Cardiac muscle cell (in vitro differentiated cells and primary cell): ENCODE results near the gene C19orf18. TPM values are rescaled to one million over a fixed set of nuclear protein-coding genes. Genes with fewer than 3 reads are reported as not detected.

Experiments used
- DNase-seq, 2 donors: peaks; one replicate each; pipeline versions ENCODE4 v3.0.0 to v3.0.0-alpha.2; 2010 to 2017; ENCODE audit warnings: low read depth in 1 of 2, low spot score in 1 of 2
- H3K27ac ChIP-seq: fragments of 200-600 bp; sonication (generic); 2 replicates; pipeline ENCODE4 v1.5.1; 2016
- H3K27me3 ChIP-seq: fragments of 200-600 bp; sonication (generic); 2 replicates; pipeline ENCODE4 v1.6.0; 2016; ENCODE audit warnings: control low read depth
- H3K36me3 ChIP-seq: fragments of 200-600 bp; sonication (generic); 2 replicates; pipeline ENCODE4 v1.5.1; 2016; ENCODE audit warnings: control low read depth
- H3K4me1 ChIP-seq: fragments of 200-600 bp; sonication (generic); 2 replicates; pipeline ENCODE4 v1.8.1; 2017; ENCODE audit warnings: low read depth, mild to moderate bottlenecking, mixed run types
- H3K4me3 ChIP-seq: fragments of 200-600 bp; sonication (generic); 2 replicates; pipeline ENCODE4 v1.5.1; 2016; ENCODE audit warnings: mild to moderate bottlenecking
- H3K9me3 ChIP-seq: fragments of 200-600 bp; sonication (generic); 2 replicates; pipeline ENCODE4 v1.5.1; 2017; ENCODE audit warnings: low read depth, mild to moderate bottlenecking, control low read depth
- polyA plus RNA-seq: library from polyadenylated mRNA; unstranded; fragments of >200 nt; fragmentation: Nextera tagmentation; extraction: Ambion mirVana; gene quantifications from 2 replicates; pipeline ENCODE4 v1.2.1, GENCODE V29; 2016
- total RNA-seq: library from RNA; depleted of rRNA; stranded (reverse); fragments of >200 nt; gene quantifications from 2 replicates; pipeline ENCODE4 v1.2.3, GENCODE V29; 2016
- TF ChIP-seq, protein P1 (sequence below): IDR thresholded peaks from 2 replicates; pipeline ENCODE4 v1.5.1; 2012; ENCODE audit warnings: low read depth, mild to moderate bottlenecking, low read length

The C19orf18 gene
- total RNA-seq (1.3 and 1.4 TPM in 2 replicates), polyA plus RNA-seq (2.4 and 3.6 TPM in 2 replicates)

DNA sequence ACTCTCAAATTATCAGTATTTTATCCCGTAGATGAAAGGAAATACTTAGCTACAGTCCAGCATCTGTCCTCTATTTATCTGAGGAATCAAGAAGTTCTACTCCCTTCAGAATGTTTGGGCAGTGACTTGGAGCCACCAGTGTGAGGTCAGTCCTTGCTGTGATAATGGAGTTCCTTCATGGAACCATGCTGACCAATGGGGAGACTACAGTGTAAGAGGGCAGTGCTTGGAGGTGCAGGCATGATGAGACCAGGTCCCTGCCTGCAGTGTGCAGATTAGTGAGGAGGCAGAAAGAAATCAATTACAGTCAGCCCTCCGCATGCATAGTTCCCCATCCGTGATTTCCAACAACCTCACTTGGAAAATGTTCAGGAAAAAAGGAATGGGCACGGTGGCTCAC, at the start of gene C19orf18:
Gene C19orf18, minus strand, starts transcription at position 101 of the 400 bp plus-strand sequence. CDS start 102 bp downstream, outside the sequence.
- no peaks in the 10 kb centered on the region for H3K27me3 ChIP-seq
- peaks cover 20% of the 10 kb centered on the region for H3K36me3 ChIP-seq
- peaks cover 12% of the 10 kb centered on the region for H3K9me3 ChIP-seq
- H3K4me3 ChIP-seq = no peak within 1 kb of the TSS
- H3K4me1 ChIP-seq = no peaks in the 10 kb centered on the region
- TF ChIP-seq, protein P1, sequence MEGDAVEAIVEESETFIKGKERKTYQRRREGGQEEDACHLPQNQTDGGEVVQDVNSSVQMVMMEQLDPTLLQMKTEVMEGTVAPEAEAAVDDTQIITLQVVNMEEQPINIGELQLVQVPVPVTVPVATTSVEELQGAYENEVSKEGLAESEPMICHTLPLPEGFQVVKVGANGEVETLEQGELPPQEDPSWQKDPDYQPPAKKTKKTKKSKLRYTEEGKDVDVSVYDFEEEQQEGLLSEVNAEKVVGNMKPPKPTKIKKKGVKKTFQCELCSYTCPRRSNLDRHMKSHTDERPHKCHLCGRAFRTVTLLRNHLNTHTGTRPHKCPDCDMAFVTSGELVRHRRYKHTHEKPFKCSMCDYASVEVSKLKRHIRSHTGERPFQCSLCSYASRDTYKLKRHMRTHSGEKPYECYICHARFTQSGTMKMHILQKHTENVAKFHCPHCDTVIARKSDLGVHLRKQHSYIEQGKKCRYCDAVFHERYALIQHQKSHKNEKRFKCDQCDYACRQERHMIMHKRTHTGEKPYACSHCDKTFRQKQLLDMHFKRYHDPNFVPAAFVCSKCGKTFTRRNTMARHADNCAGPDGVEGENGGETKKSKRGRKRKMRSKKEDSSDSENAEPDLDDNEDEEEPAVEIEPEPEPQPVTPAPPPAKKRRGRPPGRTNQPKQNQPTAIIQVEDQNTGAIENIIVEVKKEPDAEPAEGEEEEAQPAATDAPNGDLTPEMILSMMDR = no peak
- no peak for DNase-seq
- H3K27ac ChIP-seq = no peak within 1 kb of the TSS

DNA sequence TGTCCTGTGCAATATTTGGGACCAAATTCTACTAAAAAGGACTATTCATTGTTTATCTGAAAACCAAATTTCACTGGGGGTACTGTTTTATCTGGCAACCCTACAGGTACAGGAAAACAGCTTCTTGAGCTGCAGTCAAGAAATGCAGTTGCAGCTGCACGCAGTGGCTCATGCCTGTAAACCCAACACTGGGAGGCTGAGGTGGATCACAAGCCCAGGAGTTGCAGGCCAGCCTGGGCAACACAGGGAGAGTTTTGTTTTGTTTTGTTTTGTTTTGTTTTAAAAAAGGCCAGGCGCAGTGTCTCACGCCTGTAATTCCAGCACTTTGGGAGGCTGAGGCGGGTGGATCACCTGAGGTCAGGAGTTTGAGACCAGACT, 47.9 kb upstream of the C19orf18 start:
- TF ChIP-seq, protein P1 = no peak
- no peaks in the 10 kb centered on the region for H3K27me3 ChIP-seq
- H3K36me3 ChIP-seq = no peaks in the 10 kb centered on the region
- no peak overlapping the region for H3K4me3 ChIP-seq
- no peak overlapping the region for H3K27ac ChIP-seq
- no peak for DNase-seq
- H3K9me3 ChIP-seq = no peaks in the 10 kb centered on the region
- no peaks in the 10 kb centered on the region for H3K4me1 ChIP-seq

DNA sequence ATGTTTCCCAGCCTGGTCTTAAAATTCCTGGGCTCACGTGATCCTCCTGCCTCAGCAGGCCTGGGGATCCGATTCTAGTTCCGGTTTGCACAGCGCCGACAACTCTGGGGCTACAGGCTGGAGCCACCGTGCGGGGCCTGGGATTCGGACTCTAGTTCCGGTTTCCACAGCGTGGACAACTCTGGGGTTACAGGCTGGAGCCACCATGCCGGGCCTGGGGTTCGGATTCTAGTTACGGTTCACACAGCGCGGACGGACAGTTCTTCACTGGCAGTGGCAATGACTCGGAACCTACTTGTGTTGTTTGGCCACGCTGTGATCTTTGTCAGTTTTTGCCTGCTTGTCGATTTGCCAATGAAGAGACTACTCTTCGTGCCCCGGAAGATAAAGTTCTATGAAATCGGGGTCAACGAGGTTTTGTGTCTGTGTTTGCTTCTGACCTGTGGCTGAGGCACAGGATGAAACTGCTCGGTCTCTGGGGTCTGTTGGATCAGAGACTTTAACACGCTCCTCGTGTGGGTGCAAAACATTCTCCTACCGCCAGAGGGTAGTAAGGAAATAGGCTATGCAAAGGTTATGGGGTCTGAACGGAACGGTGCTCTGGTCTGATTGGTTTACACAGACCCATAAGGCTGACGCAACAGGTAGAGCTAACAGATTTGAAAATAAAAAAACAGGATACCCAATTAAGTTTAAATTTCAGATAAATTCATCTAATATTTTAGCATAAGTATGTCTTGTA, 47.4 kb upstream of the C19orf18 start:
- Histone ChIP-seq H3K27ac (no peak overlapping the region), H3K27me3 (no peaks in the 10 kb centered on the region), H3K9me3 (no peaks in the 10 kb centered on the region), H3K4me1 (no peaks in the 10 kb centered on the region), H3K36me3 (no peaks in the 10 kb centered on the region), H3K4me3 (no peak overlapping the region)
- DNase-seq = peak; percentile 65 to 81
- TF ChIP-seq, protein P1 = peak; percentile 43

DNA sequence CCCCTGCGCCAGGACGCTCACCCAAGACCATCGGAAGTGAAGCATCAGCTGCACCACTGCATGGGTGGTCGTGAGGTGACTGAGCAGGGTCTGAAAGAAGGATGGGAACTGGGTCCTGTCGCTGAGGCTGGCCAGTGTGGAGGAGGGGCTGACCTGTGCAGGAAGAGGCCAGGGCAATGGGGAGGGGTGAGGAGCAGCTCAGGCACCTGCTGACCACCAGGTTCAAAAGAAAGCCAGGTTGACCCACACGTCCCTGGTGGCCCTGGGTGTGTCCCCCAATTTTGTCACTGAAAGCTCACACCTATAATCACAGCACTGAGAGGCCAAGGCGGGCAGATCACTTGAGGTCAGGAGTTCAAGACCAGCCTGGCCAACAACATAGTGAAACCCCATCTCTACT, 45.8 kb upstream of the C19orf18 start:
- no peak overlapping the region for H3K4me3 ChIP-seq

DNA sequence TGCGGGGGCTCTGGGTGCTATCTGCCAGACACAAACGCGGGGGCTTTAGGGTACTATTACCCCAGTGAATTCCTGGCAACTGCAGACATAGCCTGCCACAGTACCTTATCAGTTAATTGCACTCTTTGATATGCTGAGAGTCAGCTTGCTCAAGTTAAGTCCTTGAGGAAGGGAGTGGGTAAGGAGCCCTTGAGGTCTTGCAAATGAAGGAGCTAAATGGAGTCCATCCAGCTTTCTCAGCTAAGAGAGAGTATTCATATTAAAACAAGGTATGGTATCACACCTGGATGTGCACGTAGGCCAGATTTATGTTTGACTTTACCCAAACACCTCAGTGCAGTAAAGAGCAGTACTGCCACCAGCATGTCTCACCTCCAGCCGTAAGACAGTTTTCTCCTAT, 39.8 kb upstream of the C19orf18 start:
- peak in 1 of 2 donors; percentile 5 for DNase-seq
- TF ChIP-seq, protein P1 = no peak
- no peaks in the 10 kb centered on the region for H3K27me3 ChIP-seq
- H3K36me3 ChIP-seq = no peaks in the 10 kb centered on the region
- H3K27ac ChIP-seq = peak overlapping the region; percentile 35
- no peak overlapping the region for H3K4me3 ChIP-seq
- H3K4me1 ChIP-seq = peaks cover 7% of the 10 kb centered on the region
- no peaks in the 10 kb centered on the region for H3K9me3 ChIP-seq

More for the DNA sequence above, 45.8 kb upstream of the C19orf18 start:
- no peak overlapping the region for H3K27ac ChIP-seq
- no peaks in the 10 kb centered on the region for H3K36me3 ChIP-seq
- H3K27me3 ChIP-seq = no peaks in the 10 kb centered on the region
- TF ChIP-seq, protein P1 = no peak
- no peaks in the 10 kb centered on the region for H3K9me3 ChIP-seq
- no peak for DNase-seq
- no peaks in the 10 kb centered on the region for H3K4me1 ChIP-seq
